ENCODE measurements around the gene DCAF11. TPM values are rescaled to one million over a fixed set of nuclear protein-coding genes. Genes with fewer than 3 reads are reported as not detected.

Gene DCAF11
- total RNA-seq, 1 experiment from 2014 or later: 48.8 TPM

GRCh38 chr14:24072881-24073877, 41.4 kb upstream of the DCAF11 start:
- H3K27me3 Mint-ChIP-seq (ENCODE audit: insufficient read depth, unreplicated experiment): peaks cover 49% of the 10 kb centered on the region
- no peaks in the 10 kb centered on the region for H3K9me3 Mint-ChIP-seq (ENCODE audit: unreplicated experiment)
- ChIA-PET CTCF (interaction anchor here (0.6 to 1.8 kb wide), 3 partner anchors 17 to 35 kb away, joined by 3 to 5 read pairs (median 4); partner anchors contain the start of gene PCK2), POLR2A (interaction anchor here (0.6 kb wide), 1 partner anchor 35 kb away, joined by 3 read pairs; no protein-coding TSS in a partner anchor)
- intact Hi-C loops (cut with micrococcal nuclease): no loop called here
- BruUV-seq (replicated peaks): no TSS peak
- H3K4me1 Mint-ChIP-seq (ENCODE audit: insufficient read depth, unreplicated experiment): no peaks in the 10 kb centered on the region
- no peak for DNase-seq (ENCODE audit: unreplicated experiment)
- H3K36me3 Mint-ChIP-seq (ENCODE audit: insufficient read depth, unreplicated experiment): no peaks in the 10 kb centered on the region
- TF ChIP-seq CTCF (IDR thresholded peaks at IDR 0.05; ENCODE audit: unreplicated experiment): no peak
- H3K4me3 Mint-ChIP-seq (ENCODE audit: unreplicated experiment): no peak overlapping the region
- H3K27ac Mint-ChIP-seq (ENCODE audit: low read depth, unreplicated experiment): no peak overlapping the region

- H3K27ac Mint-ChIP-seq (ENCODE audit: low read depth, unreplicated experiment): no peak overlapping the region
- BruUV-seq (replicated peaks): no TSS peak
- no peaks in the 10 kb centered on the region for H3K36me3 Mint-ChIP-seq (ENCODE audit: insufficient read depth, unreplicated experiment)
- CTCF ChIA-PET: interaction anchor here (0.6 to 1.9 kb wide), 6 partner anchors 18 to 851 kb away, joined by 3 to 5 read pairs (median 4); partner anchors contain the start of gene IRF9
- intact Hi-C loops (cut with micrococcal nuclease): no loop called here
- H3K9me3 Mint-ChIP-seq (ENCODE audit: unreplicated experiment): no peaks in the 10 kb centered on the region
- TF ChIP-seq CTCF (IDR thresholded peaks at IDR 0.05; ENCODE audit: unreplicated experiment): no peak
- no peaks in the 10 kb centered on the region for H3K4me1 Mint-ChIP-seq (ENCODE audit: insufficient read depth, unreplicated experiment)
- H3K27me3 Mint-ChIP-seq (ENCODE audit: insufficient read depth, unreplicated experiment): peaks cover 44% of the 10 kb centered on the region
- no peak for DNase-seq (ENCODE audit: unreplicated experiment)
- POLR2A ChIA-PET: no interaction called here
- no peak overlapping the region for H3K4me3 Mint-ChIP-seq (ENCODE audit: unreplicated experiment)
Measured at GRCh38 chr14:24074625-24075484, 39.7 kb upstream of the DCAF11 start.

GRCh38 chr14:24075485-24076301, 38.9 kb upstream of the DCAF11 start:
- CTCF ChIA-PET: interaction anchor here (0.6 to 1.9 kb wide), 8 partner anchors 14 to 1553 kb away, joined by 3 to 5 read pairs (median 4); partner anchors contain the start of gene IRF9
- H3K4me3 Mint-ChIP-seq (ENCODE audit: unreplicated experiment): no peak overlapping the region
- no peaks in the 10 kb centered on the region for H3K36me3 Mint-ChIP-seq (ENCODE audit: insufficient read depth, unreplicated experiment)
- no peaks in the 10 kb centered on the region for H3K9me3 Mint-ChIP-seq (ENCODE audit: unreplicated experiment)
- H3K27ac Mint-ChIP-seq (ENCODE audit: low read depth, unreplicated experiment): no peak overlapping the region
- intact Hi-C loops (cut with micrococcal nuclease): no loop called here
- DNase-seq (ENCODE audit: unreplicated experiment): no peak
- TF ChIP-seq CTCF (IDR thresholded peaks at IDR 0.05; ENCODE audit: unreplicated experiment): no peak
- H3K4me1 Mint-ChIP-seq (ENCODE audit: insufficient read depth, unreplicated experiment): no peaks in the 10 kb centered on the region
- POLR2A ChIA-PET: no interaction called here
- no TSS peak for BruUV-seq (replicated peaks)
- H3K27me3 Mint-ChIP-seq (ENCODE audit: insufficient read depth, unreplicated experiment): peaks cover 37% of the 10 kb centered on the region
